Cortex of kidney (tissue), 1 donor: Measurements from ENCODE around the gene CHST9.
"Not testable (repeated sequence)": the region's sequence is repeated elsewhere in the genome, so short reads cannot be mapped to it uniquely, and the experiment has no call there.

ENCODE experiments used
- DNase-seq: peaks from one replicate; lab custom pipeline; 2025; lab: John Stamatoyannopoulos, UW

The CHST9 gene

DNA sequence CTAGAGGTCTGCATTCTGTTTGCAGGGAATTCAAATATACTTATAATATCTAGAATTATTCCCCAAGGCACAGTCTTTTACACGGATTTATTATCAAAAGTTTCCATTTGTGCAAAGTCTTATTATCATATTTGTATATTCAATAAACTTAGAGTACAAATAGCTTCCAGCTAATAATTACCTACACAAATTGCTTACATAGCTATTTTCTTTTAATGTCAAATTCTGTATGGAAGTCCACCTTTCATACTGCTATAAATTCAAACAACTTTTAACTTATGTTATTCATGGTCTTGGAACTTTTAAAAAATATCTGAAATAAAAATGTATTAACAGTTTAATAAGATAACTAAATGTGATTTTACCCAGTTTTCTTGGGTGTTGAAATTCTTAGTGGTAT is 13.1 kb downstream of the CHST9 start:
- DNase-seq = no peak

DNA sequence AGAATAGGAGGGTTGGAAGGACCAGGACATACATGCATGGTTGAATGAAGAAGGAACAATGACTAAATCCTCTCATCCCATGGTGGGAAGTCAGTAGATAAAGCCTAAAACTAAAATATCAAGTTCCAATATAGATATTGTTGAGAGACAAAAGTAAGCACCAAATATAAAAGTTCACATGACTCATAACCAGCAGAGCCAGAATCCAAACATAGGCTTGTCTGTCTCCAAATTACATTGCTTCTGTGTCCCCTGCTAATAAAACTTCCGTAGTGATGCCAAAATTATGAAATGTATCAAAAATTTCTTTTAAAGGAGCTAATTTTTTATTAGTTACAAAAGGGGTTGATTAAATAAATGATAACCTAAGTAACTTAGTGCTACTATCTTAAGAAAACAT is 19.7 kb downstream of the CHST9 start:
- no peak for DNase-seq

DNA sequence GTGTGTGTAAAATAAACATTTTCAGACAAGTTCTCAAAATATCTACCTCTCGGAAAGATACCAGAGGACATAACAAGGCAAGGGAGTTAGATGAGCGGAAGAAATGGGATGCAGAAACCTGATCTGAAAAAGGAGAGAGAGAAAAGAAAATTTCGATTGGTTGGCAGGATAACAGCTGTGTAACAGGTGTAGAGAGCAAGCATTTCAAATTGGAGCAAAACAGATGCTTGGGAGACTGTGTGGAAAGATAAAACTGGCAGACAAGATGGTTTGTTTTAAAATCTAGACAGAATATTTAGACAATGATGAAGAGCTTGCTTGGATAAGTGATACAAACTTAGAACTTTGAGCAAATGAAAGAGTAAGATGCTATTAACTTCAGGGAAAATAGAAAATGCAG is 20.2 kb downstream of the CHST9 start:
- no peak for DNase-seq

DNA sequence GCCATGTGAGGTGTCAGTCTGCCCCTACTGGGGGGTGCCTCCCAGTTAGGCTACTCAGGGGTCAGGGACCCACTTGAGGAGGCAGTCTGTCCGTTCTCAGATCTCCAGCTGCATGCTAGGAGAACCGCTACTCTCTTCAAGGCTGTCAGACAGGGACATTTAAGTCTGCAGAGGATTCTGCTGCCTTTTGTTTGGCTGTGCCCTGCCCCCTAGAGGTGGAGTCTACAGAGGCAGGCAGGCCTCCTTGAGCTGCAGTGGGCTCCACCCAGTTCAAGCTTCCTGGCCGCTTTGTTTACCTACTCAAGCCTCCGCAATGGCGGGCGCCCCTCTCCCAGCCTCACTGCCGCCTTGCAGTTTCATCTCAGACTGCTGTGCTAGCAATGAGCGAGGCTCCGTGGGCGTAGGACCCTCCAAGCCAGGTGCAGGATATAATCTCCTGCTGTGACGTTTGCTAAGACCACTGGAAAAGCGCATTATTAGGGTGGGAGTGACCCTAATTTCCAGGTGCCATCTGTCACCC is 21.9 kb downstream of the CHST9 start:
- not testable (repeated sequence) for DNase-seq

DNA sequence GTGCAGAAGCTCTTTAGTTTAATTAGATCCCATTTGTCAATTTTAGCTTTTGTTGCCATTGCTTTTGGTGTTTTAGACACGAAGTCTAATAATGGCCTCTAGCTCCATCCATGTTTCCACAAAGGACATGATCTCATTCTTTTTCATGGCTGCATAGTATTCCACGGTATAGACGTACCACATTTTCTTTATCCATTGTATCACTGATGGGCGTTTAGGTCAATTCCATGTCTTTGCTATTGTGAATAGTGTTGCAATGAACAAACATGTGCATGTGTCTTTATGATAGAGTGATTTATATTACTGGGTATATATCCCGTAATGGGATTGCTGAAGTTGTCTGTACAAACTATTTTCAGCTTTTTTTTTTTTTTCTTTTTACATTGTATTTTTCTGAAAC is 35.9 kb downstream of the CHST9 start:
- DNase-seq = not testable (repeated sequence)

DNA sequence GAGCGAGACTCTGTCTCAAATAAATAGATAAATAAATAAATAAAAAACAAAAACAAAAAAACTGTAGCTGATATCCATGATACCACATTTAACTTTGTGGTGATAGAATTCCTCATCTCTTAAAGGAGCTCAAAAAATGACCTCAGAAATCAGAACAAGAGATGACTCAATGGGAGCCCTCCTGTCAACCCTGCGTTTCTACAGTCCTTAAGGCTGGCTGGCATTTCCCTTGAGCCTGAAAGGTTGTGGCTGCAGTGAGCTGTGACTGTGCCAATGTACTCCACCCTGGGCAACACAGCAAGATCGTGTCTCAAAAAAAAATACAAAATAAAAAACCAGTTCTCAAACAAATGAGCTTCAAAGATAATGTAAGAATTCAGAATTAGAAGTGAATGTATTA is 40.4 kb downstream of the CHST9 start:
- DNase-seq = no peak

DNA sequence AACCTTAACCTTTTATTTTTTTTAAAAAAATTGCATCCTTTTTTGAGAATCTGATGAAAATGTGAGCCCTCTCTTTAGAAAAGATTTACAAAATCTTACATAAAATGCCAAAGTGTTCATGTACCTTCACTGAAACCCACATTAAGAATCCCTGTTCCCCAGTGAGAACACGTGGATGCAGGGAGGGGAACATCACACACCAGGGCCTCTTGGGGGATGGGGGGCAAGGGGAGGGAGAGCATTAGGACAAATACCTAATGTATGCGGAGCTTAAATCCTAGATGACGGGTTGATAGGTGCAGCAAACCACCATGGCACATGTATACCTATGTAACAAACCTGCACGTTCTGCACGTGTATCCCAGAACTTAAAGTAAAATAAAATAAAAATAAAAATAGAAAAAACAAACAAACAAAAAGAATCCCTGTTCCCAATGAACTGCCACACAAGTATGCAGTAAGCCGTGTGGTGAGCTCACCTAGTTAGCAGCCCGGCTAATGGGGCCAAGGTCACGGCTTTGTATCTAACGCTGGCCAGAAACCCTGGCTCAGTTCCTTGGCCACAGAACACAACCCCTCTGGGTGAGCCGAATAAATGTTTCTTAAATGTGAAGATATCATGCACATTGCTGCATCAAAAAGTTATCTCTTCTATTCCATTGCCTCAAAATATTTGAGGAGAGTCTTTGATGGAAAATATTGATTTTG is 41.4 kb downstream of the CHST9 start:
- no peak for DNase-seq

DNA sequence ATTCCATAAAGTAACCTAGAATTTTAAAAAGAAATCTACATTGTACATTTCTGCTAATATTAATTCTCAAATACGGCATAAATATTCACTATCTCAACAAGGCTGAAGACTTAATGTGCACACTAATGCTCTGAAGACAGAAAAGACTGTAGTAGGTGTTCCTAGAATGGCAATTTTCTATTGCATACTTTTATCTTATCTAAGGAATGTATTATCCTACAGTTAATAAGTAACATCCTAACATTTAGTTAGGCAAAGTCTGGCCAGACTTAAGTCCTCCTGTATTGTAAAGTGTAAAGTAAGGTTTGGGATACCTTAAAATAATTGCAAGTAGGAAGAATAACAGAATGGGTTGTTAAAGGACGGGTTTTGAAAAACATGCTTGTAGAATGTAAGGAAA is 42.2 kb downstream of the CHST9 start:
- no peak for DNase-seq

DNA sequence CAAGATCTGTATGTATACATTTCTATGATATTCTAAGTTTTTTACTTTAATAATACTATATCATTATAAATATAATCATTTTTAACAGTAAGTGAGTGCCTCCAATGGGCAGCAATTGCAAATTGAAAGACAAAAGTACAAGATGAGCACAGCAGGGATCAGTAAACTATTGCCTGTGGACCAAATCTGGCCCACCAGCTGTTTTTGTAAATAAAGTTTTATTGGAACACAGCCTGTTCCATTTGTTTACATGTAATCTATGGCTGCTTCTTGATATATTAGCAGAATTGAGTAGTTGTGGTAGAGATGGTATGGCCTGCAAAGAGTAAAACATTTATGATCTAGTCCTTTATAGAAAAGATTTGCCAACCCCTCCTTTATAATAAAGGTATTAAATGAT is 43.2 kb downstream of the CHST9 start:
- DNase-seq = no peak

DNA sequence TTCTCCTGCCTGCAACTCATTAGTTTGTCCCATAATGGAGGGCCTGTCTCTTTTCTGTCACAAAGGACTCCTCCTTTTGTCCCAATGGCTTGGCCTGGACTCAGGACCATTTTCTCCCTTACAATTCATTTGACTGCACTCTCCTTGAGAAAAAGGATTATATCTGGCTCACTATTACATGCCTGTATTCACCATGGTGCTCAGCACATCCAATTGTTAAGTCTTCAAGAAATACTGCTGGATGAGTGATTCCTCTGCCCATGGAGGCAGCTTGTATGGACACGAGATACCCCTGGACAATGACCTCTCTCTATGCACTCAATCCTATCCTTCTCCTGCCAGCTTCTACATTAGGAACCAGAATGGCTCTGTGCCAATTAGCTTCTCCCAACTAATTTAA is 47.0 kb downstream of the CHST9 start:
- no peak for DNase-seq

DNA sequence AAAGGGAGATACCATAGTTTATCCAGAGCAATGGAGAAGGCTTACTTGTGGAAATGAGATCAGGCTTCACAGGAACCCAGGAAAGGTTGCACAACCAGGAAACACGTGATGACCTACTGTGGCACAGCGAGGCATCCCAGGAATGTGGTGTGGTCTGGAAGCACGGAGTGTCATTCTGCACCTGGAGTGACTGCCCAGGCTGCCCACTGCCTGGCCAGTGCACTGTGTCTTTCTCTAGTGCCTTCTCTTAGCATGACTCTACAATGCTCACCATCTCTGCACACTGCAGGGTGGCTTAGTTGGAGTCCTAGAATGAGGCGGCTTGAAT is 48.9 kb downstream of the CHST9 start:
- DNase-seq = no peak

DNA sequence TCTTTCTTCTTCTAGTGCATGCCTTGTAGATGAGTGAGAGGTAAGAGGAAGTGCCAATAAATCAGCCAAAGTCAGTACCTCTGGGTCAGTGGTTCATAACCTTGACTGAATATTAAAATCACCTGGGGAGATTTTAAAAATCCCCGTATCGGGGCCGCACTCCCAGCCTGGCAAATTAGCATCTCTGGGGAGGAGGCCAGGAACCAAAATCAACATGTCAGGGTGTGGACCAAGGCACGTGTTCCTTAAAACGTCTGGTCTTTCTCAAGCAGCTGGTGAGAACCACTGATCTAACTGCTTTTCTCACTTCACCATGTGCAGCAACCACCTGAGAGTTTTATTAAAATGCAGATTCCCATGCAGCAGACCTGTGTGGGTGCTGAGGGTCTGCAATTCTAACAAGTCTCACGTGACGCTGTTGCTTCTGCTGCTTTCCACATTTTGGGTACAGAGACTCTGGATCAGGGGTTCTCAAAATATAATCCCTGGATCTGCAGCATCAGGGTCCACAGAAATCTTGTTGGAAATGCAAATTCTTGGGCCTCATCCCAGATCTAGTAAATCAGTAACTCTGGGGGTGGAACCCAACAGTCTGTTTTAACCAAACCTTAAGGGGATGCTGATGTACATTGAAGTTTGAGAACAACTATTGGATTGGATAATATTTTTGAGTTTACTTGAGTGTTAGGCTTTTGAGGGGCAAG is 49.5 kb downstream of the CHST9 start:
- DNase-seq = no peak

DNA sequence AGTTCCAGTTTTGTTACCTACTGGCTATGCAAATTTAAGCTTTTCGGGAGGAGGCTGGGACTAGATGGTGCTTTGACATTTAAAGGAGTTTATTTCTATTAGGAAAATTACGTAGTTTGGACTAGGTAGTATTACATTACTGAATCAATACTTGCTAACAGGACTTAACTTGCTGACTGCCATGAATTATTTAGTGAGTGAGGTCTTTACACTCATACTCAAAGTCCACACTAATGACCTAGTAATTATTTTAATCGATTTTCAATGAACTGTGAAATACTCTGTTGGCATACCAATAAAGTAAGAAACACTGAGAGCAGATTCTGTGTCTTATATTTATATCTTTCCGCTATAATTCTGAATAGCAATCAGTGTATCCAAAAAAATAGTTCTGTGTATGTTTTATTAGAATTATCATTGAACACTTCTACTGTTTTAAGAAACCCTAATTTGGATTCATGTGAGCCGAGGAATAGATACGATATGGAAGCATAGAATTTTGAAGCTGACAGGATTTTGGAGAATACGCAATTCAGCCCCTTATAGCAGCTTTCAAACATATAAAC is 55.0 kb downstream of the CHST9 start:
- no peak for DNase-seq

DNA sequence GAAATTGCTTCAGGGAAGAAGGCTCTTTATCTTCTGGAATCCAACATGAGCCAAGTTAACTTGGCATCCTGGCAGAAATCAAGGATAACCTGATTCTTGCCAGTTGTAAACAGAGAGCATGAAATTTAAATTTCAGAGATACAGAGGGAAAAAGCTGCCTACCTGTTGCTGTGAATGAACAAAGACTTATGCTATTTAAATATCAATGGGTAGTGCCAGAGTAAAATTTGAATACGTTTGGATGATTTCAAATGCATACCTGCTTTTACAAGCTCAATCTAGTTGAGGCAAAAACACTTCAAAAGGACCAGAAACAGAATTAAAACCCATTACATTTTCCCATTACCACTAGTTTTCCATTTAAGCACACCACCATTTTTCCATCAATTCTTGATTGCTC is 60.9 kb downstream of the CHST9 start:
- no peak for DNase-seq

DNA sequence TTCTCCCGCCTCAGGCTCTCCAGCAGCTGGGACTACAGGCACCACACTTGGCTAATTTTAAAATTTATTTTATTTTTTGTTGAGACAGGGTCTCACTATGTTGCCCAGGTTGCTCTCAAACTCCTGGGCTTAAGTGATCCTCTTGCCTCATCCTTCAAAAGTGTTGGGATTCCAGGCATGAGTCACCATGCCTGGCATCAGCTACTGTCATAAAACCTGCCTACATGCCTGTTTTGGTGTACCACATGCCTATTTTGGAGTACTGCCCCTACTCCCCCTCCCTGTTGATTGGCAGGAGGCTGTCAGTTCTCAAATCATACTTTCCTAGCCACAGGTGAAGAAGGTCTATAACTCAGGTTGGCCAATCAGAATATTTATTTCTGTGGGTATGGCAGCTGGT is 64.0 kb downstream of the CHST9 start:
- DNase-seq = no peak

DNA sequence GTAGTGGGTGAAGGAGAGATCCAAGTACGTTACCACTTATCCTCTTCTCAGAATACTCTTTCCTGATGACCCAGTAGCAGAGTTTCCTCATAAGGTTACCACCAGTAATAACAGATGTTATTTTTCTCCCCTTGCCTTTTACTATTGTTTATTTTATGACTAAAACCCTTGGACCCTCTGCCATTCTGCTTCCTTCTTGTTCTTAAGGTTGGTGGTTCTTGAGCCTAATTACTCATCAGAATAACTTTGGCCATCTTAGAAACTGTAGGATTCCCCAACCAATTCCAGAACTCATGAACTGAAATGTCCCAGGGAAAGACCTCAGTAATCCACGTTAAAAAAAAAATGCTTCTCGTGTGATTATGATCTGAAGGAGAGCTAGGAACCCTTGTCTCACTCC is 64.9 kb downstream of the CHST9 start:
- no peak for DNase-seq

DNA sequence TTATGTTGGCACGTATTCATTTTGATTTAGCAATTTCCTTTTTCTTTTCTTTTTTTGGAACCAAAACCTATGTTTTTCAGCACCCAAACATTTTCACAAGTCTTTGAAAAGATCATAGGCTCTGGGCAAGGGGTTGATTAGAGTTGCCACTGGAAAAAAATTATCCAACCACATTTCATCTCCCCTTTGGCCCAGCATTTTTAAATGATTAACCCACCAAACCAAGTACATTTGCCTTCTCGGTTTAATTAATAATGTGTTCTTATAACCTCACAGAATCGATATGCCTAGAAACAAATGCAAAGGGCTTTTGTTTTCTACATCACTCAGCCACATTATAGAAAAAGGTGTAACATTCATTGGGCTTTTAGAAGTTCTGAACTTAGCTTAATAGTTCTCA is 66.1 kb downstream of the CHST9 start:
- no peak for DNase-seq

DNA sequence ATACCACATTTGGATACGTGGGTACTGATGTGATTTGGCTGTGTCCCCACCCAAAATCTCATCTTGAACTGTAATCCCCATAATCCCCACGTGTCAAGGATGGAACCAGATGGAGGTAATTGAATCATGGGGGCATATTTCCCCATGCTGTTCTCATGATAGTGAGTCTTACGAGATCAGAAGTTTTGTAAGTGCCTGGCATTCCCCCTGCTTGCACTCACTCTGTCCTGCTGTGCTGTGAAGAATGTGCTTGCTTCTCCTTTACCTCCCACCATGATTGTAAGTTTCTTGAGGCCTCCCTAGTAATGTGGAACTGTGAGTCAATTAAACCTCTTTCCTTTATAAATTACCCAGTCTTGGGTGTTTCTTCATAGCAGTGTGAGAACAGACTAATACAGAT is 70.3 kb downstream of the CHST9 start:
- DNase-seq = no peak

DNA sequence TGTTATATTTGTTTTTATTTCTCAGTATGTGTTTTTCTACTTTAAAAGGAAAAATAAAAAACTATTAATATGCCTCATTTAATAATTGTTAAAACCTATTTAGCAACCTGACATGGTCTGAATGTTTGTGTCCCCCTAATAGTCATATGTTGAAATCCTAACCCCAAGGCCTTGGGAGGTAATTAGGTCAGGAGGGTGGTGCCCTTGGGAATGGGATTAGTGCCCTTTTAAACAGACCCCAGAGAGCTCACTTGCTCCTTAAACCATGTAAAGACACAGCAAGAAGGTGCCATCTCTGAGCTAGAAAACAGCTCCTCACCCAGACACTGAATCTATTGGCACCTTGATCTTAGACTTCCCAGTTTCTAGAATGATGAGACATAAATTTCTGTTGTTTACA is 71.8 kb downstream of the CHST9 start:
- DNase-seq = no peak

DNA sequence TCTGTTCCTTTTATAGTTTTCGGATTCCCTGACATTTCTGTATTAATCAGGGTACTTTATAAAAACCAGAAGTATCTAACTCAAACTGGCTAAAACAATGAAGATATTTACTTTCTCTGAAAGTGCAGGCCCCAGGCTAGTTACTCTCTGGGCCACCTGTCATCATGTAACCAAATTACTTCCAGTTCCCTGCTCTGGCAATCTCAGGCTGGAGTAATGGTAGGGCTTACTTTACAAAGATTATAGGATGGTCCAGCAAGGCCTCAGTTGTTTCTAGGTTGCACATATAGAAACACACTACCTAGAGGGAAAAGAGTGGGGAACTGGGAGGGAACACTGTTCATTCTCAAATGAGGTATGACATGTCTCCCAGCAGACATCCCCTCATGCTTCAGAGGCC is 74.8 kb downstream of the CHST9 start:
- DNase-seq = no peak

DNA sequence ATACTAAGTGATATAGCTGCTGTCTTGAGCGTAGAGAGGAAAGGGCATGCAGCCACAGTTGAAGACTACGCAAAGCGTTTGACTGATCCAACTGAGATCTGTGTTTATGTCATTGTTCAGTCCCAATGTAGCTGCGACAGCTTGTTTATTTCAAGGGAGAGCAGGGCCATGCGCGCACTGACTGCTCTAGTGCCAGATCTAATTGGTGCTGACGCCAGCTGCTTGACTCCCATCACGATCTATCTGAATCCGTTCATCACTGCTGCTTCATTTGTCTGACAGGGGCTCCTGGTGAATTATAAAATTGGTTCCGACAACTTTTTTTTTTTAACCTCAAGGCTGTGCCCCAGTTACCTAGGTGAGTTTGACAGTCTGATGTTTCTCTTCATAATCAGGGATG is 75.7 kb downstream of the CHST9 start:
- DNase-seq = no peak

DNA sequence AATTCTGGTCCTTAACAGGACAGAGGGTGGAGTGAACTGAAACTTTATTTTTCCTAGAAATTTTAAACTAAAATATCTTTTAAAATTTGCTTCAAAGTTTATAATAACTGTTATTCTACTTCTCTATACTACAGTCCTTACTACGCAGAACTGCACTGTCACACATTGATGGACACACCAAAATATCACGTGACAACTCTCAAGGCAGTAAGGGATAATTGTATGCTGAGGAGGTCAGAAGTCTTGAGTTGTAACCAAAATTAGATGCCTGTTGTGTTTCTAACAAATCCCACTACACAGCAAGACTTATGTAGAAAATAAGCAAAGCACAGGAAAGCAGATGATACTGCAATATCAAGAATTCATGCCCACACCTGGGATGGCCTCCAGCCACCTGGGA is 76.3 kb downstream of the CHST9 start:
- DNase-seq = no peak

DNA sequence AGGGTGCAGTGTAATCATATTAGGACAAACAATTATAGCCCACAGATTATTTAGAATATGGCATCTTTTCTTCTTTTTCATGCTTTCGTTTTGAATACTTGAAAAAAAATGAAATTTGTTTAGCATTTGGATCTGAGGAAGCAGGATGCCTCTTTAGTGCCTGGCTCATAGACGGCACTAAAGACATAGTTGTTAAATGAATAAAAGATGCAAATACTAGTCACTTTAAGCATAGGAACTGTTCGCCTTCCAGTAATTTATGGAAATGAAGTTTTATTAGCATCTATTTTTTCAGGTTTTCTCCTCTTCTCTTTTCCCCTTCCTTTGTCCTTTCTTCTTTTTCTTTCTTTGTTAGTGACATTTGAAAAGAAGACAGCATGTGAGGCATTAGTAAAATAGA is 80.4 kb downstream of the CHST9 start:
- no peak for DNase-seq

DNA sequence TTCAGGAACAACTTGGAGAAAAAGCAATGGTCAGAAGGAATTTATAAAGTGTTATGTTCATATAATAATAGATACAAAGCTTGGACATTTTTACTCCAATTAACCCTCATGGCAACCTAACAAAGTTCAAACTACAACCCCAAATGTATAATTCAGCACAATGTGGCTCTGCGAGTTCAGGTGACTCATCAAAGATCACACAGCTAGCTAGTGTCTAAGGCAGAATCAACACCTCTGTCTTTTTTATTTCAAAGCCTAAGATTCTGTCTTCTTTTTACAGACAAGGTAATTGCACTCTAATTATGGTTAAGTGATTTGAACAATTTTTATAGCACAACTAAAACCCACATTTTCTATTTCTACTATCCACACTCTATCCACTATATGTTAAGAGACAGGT is 90.5 kb downstream of the CHST9 start:
- DNase-seq = no peak
